GM10248 (cell line): ENCODE measurements around the gene SLC4A1.

Experiments
- CTCF ChIA-PET: fragments of 300-600 bp; sonication (Branson Sonifier 250); formaldehyde crosslinking; extraction: SDS; loops from one replicate; lab custom pipeline; 2021; ENCODE audit warnings: antibody characterized with exemption; lab: Yijun Ruan, JAX
- POLR2A ChIA-PET: fragments of 350-650 bp; sonication (Branson Sonifier 250); formaldehyde crosslinking; extraction: SDS; loops from one replicate; lab custom pipeline; 2020; ENCODE audit warnings: antibody characterized with exemption; lab: Yijun Ruan, JAX
- DNase-seq: peaks from one replicate; pipeline ENCODE4 v3.0.0; 2012; ENCODE audit errors: extremely low spot score
- TF ChIP-seq, protein P1 (sequence below): IDR thresholded peaks from 2 replicates; pipeline ENCODE4 v1.5.1; 2012; ENCODE audit warnings: mild to moderate bottlenecking, low read depth; ENCODE audit errors: extremely low read depth, missing control alignments, control extremely low read depth

The SLC4A1 gene

DNA sequence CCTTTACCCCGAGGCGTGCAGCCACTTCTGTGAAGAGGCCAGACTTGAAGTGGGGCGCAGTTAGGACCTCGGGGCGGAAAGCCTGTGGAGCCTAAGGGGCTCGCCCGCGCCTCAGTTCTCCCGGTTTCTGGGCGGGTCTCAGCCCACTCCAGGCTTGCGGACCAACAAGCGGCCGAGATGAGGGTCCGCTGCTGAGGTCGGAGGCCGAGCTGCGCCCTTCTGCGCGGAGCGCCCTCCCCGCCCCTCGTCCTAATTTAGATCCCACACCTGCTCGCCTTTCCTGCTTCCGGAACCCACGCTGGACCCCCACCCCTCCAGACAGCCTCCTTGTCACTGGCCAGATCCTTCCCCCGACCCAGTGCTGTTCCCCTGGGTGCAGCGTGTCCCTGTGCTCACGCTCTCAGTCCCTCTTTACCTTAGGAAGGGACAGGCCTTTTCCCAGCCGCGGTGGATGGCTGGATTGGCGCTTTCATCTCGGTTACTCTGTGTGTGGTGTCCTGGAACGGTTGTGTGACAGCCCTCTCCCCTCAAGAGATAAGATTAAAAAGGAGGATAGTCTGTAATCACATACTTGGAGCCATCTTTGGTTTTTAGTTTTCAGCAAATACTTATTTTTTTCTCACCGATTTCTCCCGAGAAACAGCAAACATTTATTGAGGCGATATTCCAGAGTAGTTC is 67.3 kb downstream of the SLC4A1 start:
- ChIA-PET CTCF (interaction anchor here (1.4 to 6.5 kb wide), 4 partner anchors 10 to 154 kb away, joined by 4 to 61 read pairs (median 24); no protein-coding TSS in a partner anchor), POLR2A (interaction anchor here (0.6 to 1.3 kb wide), 2 partner anchors 10 to 21 kb away, joined by 3 to 7 read pairs; no protein-coding TSS in a partner anchor)
- DNase-seq, result no peak
- TF ChIP-seq, protein P1, sequence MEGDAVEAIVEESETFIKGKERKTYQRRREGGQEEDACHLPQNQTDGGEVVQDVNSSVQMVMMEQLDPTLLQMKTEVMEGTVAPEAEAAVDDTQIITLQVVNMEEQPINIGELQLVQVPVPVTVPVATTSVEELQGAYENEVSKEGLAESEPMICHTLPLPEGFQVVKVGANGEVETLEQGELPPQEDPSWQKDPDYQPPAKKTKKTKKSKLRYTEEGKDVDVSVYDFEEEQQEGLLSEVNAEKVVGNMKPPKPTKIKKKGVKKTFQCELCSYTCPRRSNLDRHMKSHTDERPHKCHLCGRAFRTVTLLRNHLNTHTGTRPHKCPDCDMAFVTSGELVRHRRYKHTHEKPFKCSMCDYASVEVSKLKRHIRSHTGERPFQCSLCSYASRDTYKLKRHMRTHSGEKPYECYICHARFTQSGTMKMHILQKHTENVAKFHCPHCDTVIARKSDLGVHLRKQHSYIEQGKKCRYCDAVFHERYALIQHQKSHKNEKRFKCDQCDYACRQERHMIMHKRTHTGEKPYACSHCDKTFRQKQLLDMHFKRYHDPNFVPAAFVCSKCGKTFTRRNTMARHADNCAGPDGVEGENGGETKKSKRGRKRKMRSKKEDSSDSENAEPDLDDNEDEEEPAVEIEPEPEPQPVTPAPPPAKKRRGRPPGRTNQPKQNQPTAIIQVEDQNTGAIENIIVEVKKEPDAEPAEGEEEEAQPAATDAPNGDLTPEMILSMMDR, result no peak

DNA sequence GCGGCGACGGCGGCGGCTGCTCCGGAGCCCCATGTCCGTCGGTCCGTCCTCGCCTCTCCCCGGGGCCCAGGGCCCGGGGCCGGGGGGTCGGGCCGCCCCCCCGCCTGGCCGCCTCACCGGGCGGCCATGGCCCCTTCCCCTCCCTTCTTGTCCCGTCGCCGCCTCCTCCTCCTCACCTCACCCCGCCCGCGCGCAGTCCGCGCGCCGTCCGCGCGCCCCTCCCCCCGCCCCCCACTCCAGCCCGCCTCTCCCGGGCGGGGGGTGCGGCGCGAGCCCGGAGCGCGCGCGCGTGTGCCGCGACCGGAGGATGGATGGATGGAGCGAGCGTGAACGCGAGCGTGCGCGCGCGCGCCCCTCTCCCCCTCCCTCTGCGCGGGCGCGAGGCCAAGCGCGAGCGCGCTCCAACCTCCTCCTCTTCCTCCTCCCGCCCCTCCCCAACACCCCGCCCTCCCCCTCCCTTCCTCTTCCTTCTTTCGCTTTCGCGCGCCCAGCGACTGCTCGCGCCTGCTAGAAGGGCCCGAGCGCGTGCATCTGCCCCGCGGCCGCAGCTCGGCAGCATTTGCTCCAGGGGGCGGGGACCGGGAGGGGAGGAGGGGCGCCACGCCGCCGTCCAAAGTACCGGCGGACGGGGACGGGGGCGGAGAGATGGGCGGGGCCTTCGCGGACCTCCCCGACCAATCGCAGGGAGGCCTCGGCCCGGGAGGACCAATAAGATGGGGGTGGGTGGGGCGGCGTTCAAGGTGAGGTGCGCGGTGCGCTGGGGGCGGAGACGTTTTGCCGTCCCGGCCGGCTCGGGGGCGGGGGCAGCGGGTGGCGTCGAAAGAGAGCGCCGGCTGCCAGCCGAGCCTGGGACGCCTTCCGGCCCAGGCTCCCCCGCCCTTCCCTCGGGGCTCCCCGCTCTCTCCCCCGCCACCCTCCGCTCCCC is 68.1 kb downstream of the SLC4A1 start, which contains the start of gene ATXN7L3:
TSS of gene ATXN7L3 (minus strand) at position 332 of the 925 bp plus-strand sequence. CDS start 1,814 bp downstream, outside the sequence.
- CTCF ChIA-PET, result interaction anchor here (1.0 to 6.5 kb wide), 3 partner anchors 11 to 127 kb away, joined by 3 to 61 read pairs (median 4); no protein-coding TSS in a partner anchor
- TF ChIP-seq, protein P1, result no peak
- POLR2A ChIA-PET, result interaction anchor here (0.6 to 1.3 kb wide), 8 partner anchors 8 to 279 kb away, joined by 3 to 7 read pairs (median 4); no protein-coding TSS in a partner anchor
- peak; percentile 99 for DNase-seq

DNA sequence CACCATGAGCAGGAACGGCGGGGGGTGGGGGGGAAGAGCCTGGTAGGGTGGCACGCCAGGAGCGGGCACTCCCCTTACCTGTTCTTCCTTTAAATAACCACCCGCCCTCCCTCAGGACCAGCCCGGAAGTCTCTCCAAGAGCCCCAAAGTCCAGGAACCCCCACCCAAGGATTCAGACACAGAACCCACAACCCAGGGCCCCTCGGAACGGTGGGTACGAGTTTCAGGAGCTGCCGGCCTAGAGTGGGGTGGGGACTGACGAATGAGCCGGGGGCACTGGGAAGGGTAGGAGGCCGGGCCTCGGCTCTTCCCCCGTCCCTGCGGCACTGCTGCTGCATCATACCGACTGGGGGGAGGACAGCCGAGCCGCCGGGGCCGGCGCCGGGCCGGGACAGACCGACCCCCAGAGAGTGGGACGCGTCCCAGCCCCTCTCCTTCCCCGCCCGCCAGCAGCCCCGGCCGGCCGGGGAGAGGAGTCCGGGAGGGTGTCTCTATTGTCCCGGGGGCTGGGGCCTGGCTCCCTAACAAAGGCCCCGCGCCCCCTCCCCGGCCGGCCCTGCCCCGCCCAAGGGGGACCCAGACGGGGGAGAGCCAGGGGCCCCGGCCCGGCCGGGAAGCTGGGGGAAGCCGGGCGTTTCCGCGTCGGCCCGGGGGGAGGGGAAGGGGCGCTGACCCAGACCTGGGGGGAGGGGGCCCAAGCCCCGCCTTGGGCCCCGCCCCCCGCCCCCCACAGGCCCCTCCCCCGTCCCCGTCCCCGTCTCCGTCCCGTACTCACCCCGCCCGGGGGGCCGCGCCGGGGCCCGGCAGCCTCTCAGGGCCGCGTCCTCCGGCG is 69.0 kb downstream of the SLC4A1 start:
- TF ChIP-seq, protein P1, result no peak
- CTCF ChIA-PET, result interaction anchor here (0.9 to 6.5 kb wide), 8 partner anchors 10 to 153 kb away, joined by 3 to 61 read pairs (median 5); partner anchors contain the start of gene GRN
- peak; percentile 90 for DNase-seq
- POLR2A ChIA-PET, result interaction anchor here (0.6 to 1.2 kb wide), 2 partner anchors 13 to 17 kb away, joined by 4 to 9 read pairs; no protein-coding TSS in a partner anchor
